Chondrocyte (in vitro differentiated cells): ENCODE results near the gene SLC6A18. TPM values are rescaled to one million over a fixed set of nuclear protein-coding genes. Genes with fewer than 3 reads are reported as not detected.

Experiments used
- DNase-seq: peaks from one replicate; pipeline ENCODE4 v3.0.0; 2021; ENCODE audit warnings: mixed read lengths, low spot score
- H3K27ac Mint-ChIP-seq: one replicate; pipeline ENCODE4 v1.8.0; 2021; ENCODE audit warnings: mild to moderate bottlenecking, moderate library complexity, mixed read lengths; ENCODE audit not compliant: unreplicated experiment
- H3K27me3 Mint-ChIP-seq: 2 replicates; pipeline ENCODE4 v1.8.0; 2021; ENCODE audit warnings: low read depth, mixed read lengths
- H3K36me3 Mint-ChIP-seq: 2 replicates; pipeline ENCODE4 v1.8.0; 2021; ENCODE audit warnings: low read depth, mixed read lengths
- H3K4me1 Mint-ChIP-seq: 2 replicates; pipeline ENCODE4 v1.8.0; 2021; ENCODE audit warnings: low read depth, mild to moderate bottlenecking, mixed read lengths
- H3K4me3 Mint-ChIP-seq: one replicate; pipeline ENCODE4 v1.8.0; 2021; ENCODE audit warnings: mild to moderate bottlenecking, moderate library complexity, mixed read lengths; ENCODE audit not compliant: unreplicated experiment
- H3K9me3 Mint-ChIP-seq: 2 replicates; pipeline ENCODE4 v1.8.0; 2021; ENCODE audit warnings: low read depth, mixed read lengths
- total RNA-seq: library from RNA; stranded (reverse); gene quantifications from 3 replicates; pipeline ENCODE4 v1.2.1, GENCODE V29; 2021
- TF ChIP-seq, protein P1 (sequence below): fragments of 200-600 bp; sonication (generic); IDR thresholded peaks from 2 replicates; pipeline ENCODE4 v1.5.0; 2021; ENCODE audit warnings: antibody characterized with exemption, mild to moderate bottlenecking, moderate library complexity

The SLC6A18 gene
- total RNA-seq, 1 donor from 2014 or later: not detected

DNA sequence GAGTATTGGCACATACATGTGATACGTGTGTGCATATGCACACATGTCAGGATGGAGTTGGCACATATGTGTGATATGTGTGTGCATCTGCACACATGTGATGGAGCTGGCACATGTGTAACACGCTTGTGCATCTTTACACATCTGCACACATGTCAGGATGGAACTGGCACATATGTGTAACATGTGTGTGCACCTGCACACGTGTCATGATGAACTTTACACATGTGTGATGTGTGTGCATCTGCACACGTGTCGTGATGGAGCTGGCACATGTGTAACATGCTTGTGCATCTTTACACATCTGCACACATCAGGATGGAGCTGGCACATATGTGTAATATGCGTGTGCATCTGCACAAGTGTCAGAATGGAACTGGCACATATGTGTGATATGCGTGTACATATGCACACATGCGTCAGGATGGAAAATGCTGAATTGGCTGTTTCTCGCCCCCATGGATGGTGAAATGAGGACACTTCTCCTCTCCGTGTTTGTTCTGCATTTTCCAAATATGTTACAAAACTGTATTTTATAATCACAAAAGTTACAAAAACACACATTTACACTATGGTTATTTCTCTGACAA, 40.0 kb upstream of the SLC6A18 start:
- Mint-ChIP-seq H3K27ac (no peak overlapping the region), H3K36me3 (no peaks in the 10 kb centered on the region), H3K9me3 (no peaks in the 10 kb centered on the region), H3K27me3 (peaks cover 34% of the 10 kb centered on the region), H3K4me3 (no peak overlapping the region), H3K4me1 (no peaks in the 10 kb centered on the region)
- no peak for DNase-seq
- TF ChIP-seq, protein P1, sequence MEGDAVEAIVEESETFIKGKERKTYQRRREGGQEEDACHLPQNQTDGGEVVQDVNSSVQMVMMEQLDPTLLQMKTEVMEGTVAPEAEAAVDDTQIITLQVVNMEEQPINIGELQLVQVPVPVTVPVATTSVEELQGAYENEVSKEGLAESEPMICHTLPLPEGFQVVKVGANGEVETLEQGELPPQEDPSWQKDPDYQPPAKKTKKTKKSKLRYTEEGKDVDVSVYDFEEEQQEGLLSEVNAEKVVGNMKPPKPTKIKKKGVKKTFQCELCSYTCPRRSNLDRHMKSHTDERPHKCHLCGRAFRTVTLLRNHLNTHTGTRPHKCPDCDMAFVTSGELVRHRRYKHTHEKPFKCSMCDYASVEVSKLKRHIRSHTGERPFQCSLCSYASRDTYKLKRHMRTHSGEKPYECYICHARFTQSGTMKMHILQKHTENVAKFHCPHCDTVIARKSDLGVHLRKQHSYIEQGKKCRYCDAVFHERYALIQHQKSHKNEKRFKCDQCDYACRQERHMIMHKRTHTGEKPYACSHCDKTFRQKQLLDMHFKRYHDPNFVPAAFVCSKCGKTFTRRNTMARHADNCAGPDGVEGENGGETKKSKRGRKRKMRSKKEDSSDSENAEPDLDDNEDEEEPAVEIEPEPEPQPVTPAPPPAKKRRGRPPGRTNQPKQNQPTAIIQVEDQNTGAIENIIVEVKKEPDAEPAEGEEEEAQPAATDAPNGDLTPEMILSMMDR: no peak

DNA sequence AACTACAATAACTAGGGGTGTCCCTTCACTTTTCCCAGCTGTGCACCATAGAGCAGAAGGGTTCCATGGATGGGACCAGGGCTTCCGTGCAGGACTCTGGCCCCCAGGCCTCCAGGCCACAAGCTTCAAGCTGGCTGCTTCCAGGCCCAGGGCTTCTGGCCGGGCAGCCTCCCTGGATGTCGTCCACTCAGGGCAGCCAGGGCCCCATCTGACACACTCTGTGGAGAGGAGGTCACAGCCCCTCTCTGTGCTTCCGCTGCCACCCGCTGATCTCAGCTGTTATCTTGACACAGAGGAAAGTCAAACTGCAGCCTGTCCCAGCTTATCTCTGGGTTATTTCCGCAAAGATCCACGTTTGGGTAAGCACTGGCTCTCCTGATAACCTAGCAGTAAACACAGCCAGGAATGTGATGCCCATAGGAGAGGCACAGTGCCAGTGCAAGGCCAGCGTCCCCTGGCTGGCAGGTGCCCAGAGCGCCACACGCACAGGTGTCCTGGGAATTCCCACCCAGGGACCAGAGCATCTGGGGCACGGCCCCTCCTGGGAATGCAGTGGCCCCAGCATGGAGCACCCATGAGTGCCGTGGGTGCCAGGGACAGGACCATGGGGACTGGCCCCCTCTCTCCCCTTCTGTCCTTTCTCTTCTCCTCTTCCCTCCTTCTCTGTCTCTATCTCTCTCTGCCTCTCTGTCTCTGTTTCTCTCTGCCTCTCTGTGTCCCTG, 39.4 kb upstream of the SLC6A18 start:
- Mint-ChIP-seq H3K27ac (no peak overlapping the region), H3K4me3 (no peak overlapping the region)

DNA sequence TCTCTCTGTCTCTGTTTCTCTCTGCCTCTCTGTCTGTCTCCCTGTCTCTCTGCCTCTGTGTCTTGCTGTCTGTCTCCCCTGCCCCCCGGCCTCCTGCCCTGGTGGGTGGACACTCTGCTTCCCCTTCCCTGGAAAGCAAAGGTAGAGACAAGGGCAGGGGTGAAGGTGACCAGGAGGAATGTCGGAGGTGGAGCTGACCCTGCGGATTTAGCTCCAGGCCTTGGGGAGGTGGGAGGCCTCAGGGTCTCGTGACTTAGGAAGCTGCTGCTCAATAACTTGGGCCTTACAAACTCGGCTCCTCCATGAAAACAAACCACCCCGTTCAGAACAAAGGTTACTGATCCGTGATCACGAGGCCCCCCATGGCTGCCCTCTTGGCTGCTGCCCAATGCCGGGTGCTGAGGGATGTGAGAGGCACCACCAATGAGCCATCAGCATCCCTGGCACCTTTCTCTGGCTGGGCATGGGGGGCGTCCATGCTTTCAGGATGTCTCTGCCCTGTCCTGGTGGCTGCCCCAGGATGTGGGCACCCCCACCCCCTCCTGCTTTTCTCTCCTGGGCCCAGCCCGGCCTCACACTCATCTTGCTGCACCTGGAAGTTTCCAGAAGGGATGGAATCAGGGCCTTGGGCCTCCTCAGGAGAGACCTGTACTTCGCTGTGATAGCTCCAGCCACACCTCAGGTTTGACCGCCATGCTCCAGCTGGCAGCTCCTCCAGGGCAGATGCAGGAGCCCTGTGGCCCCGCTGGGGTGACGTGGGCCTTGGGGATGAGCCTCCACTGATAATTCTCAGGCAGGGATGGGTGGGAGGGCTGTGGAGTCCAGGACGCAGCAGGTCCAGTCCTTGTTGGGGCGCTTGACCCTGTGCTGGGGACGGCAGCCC, 38.6 kb upstream of the SLC6A18 start:
- TF ChIP-seq, protein P1: no peak
- Mint-ChIP-seq H3K4me3 (no peak overlapping the region), H3K4me1 (no peaks in the 10 kb centered on the region), H3K27ac (no peak overlapping the region), H3K36me3 (no peaks in the 10 kb centered on the region), H3K9me3 (no peaks in the 10 kb centered on the region), H3K27me3 (peaks cover 40% of the 10 kb centered on the region)
- peak; percentile 90 for DNase-seq

More for the DNA sequence above, 39.4 kb upstream of the SLC6A18 start:
- DNase-seq: peak; percentile 77
- H3K4me1 Mint-ChIP-seq: no peaks in the 10 kb centered on the region
- TF ChIP-seq, protein P1: no peak
- peaks cover 40% of the 10 kb centered on the region for H3K27me3 Mint-ChIP-seq
- no peaks in the 10 kb centered on the region for H3K36me3 Mint-ChIP-seq
- H3K9me3 Mint-ChIP-seq: no peaks in the 10 kb centered on the region

DNA sequence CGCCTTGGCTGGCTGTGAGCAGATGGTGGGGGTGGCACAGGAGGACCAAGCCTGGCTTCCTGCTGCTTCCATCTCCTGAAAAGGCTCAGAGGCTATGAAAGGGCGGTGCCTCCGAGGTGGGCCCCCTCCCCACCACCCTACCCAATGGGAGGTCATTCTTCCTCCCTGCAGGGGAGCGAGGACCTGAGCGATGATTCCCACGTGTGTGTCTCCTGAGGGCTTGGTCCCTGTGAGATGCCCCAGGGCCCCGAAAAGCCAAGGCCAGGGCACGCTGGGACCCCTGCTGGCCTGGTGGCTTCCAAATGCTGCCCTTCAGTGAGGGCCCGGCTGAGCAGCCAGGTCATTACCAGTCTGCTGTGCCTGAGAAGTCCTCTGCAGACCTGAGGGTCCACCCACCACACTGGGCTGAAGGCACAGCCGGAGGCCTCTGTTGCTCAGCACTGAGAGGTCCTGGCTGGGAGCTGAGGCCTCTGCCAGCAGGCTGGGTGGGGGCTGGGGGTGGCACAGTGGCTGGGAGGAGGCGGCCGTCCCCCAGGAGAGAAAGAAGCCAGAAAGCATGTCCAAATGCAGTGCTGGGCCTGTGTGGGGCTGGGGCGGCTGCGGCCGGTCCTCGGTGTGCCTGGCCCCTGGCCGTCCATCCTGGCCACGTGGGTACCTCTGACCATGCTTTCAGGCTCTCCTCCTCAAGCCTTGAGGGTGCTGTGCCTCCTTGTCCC, 37.8 kb upstream of the SLC6A18 start:
- H3K4me3 Mint-ChIP-seq: no peak overlapping the region

More for the DNA sequence above, 37.8 kb upstream of the SLC6A18 start:
- Mint-ChIP-seq H3K36me3 (no peaks in the 10 kb centered on the region), H3K27ac (no peak overlapping the region), H3K9me3 (no peaks in the 10 kb centered on the region), H3K27me3 (peaks cover 42% of the 10 kb centered on the region), H3K4me1 (no peaks in the 10 kb centered on the region)
- TF ChIP-seq, protein P1: no peak
- peak; percentile 79 for DNase-seq
